Vagina (tissue), 2 donors: Measurements from ENCODE around the gene MMP23B. TPM values are rescaled to one million over a fixed set of nuclear protein-coding genes. Genes with fewer than 3 reads are reported as not detected.

Experiments used
- DNase-seq, 2 donors: peaks; one replicate each; pipeline ENCODE4 v3.0.0-alpha.2; 2017; ENCODE audit errors: extremely low spot score in 2 of 2
- H3K27ac ChIP-seq: fragments of 200-600 bp; sonication (generic); one replicate; pipeline ENCODE4 v1.5.1; 2019
- H3K27me3 ChIP-seq: fragments of 200-600 bp; sonication (generic); one replicate; pipeline ENCODE4 v1.5.1; 2019
- H3K36me3 ChIP-seq, 2 donors: fragments of 200-600 bp; sonication (generic); one replicate each; pipeline ENCODE4 v1.5.1; 2017 to 2019
- H3K4me1 ChIP-seq: fragments of 200-600 bp; sonication (generic); one replicate; pipeline ENCODE4 v1.5.1; 2019
- H3K4me3 ChIP-seq, 2 donors: fragments of 200-600 bp; sonication (generic); 1 replicate in 1 of 2; 2 replicates in 1 of 2; pipeline ENCODE4 v1.5.1; 2016 to 2019
- H3K9me3 ChIP-seq: fragments of 200-600 bp; sonication (generic); one replicate; pipeline ENCODE4 v1.5.1; 2019
- CTCF ChIP-seq, 3 experiments: fragments of 450-650 bp in 2 of 3; fragments of 200-600 bp in 1 of 3; sonication (generic) in 1 of 3; IDR thresholded peaks; one replicate each; pipeline ENCODE4 v1.5.1; 2017 to 2019; ENCODE audit warnings: antibody characterized with exemption in 3 of 3, mild to moderate bottlenecking in 2 of 3, moderate library complexity in 2 of 3
- POLR2A ChIP-seq, 2 donors: fragments of 450-650 bp; IDR thresholded peaks; one replicate each; pipeline ENCODE4 v1.6.1; 2017; ENCODE audit warnings: antibody characterized with exemption in 2 of 2, mild to moderate bottlenecking in 2 of 2, moderate library complexity in 2 of 2
- POLR2AphosphoS5 ChIP-seq, 2 donors: sonication (generic); formaldehyde crosslinking; IDR thresholded peaks; one replicate each; pipeline ENCODE4 v1.9.0; 2017; ENCODE audit warnings: antibody characterized with exemption in 2 of 2, mild to moderate bottlenecking in 2 of 2, low read depth in 1 of 2; ENCODE audit not compliant: insufficient read depth in 1 of 2
- intact Hi-C: fragments of 100-400 bp; cut with DNase I; formaldehyde crosslinking; loops from one replicate; pipeline ENCODE4 v1.15.1; 2023
- total RNA-seq: library from RNA; depleted of rRNA; stranded (reverse); fragments of >200 nt; gene quantifications from one replicate; pipeline ENCODE4 v1.2.3, GENCODE V29; 2016

MMP23B gene
- total RNA-seq, 1 donor from 2014 or later = 42.7 TPM

DNA sequence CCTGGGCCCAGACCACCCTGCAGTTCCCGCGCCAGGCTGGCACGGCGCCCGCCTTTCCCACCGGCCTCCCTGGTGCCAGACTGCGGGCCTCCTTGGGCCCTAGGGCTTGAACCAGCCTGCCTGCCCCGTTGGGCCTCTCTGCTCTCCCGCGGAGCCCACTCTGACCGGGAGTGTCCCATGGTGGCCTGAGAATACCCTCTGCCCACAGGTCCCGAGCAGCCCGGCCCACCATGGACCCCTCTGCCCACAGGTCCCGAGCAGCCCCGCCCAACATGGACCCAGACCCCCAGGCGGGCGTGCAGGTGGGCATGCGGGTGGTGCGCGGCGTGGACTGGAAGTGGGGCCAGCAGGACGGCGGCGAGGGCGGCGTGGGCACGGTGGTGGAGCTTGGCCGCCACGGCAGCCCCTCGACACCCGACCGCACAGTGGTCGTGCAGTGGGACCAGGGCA, 8.8 kb upstream of the MMP23B start:
- Histone ChIP-seq H3K4me1 (peaks cover 11% of the 10 kb centered on the region), H3K36me3 (peaks cover 0 to under 1% of the 10 kb centered on the region in 2 donors), H3K27ac (no peak overlapping the region), H3K9me3 (no peaks in the 10 kb centered on the region), H3K27me3 (no peaks in the 10 kb centered on the region), H3K4me3 (no peak overlapping the region)
- intact Hi-C loops = no loop called here
- no peak for DNase-seq
- TF ChIP-seq POLR2AphosphoS5 (IDR thresholded peaks at IDR 0.05; ENCODE audit: insufficient read depth in 1 of 2, low read depth in 1 of 2) (no peak), POLR2A (IDR thresholded peaks at IDR 0.05) (no peak), CTCF (IDR thresholded peaks at IDR 0.05) (no peak)

DNA sequence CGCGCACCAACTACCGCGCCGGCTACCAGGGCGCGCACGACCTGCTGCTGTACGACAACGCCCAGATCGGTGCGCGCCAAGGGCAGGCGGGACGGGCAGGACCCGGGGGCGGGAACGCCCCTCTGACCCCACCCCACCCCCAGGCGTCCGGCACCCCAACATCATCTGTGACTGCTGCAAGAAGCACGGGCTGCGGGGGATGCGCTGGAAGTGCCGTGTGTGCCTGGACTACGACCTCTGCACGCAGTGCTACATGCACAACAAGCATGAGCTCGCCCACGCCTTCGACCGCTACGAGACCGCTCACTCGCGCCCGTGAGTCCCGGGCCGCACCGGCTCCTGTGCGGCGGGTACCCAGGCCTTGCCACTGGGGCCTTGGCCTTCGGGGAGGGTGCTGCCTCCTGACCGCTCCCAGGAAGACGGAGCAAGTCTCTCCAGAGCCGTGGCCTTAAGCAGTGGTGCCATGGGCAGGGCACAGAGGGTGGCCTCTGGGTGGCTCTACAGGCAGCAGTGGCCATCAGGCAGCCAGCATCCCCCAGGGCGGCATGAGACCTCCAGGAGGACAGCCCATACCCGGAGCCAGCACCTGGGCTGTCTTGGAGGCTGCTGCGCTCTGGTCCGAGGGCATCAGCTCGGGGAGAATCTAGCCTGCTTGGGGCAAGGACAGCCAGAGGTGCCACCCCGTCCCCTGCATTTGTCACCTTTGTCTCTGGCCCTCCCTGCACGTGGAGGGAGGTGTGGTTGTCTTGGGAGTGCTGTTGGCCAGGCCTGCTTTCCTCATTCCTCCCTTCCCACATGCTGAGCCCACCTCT, 8.1 kb upstream of the MMP23B start:
- peaks cover 11% of the 10 kb centered on the region for H3K4me1 ChIP-seq
- H3K27ac ChIP-seq = no peak overlapping the region
- TF ChIP-seq POLR2AphosphoS5 (IDR thresholded peaks at IDR 0.05; ENCODE audit: insufficient read depth in 1 of 2, low read depth in 1 of 2) (no peak), POLR2A (IDR thresholded peaks at IDR 0.05) (no peak), CTCF (IDR thresholded peaks at IDR 0.05) (no peak)
- no peaks in the 10 kb centered on the region for H3K27me3 ChIP-seq
- H3K9me3 ChIP-seq = no peaks in the 10 kb centered on the region
- H3K4me3 ChIP-seq = no peak overlapping the region
- no peak for DNase-seq
- H3K36me3 ChIP-seq = no peaks in the 10 kb centered on the region
- intact Hi-C loops = no loop called here

GRCh38 chr1:1624443-1625403, 7.2 kb upstream of the MMP23B start:
- DNase-seq = no peak
- intact Hi-C loops = no loop called here
- H3K27me3 ChIP-seq = no peaks in the 10 kb centered on the region
- no peak overlapping the region for H3K27ac ChIP-seq
- H3K4me3 ChIP-seq = no peak overlapping the region
- no peaks in the 10 kb centered on the region for H3K36me3 ChIP-seq
- no peaks in the 10 kb centered on the region for H3K9me3 ChIP-seq
- H3K4me1 ChIP-seq = peaks cover 8% of the 10 kb centered on the region
- TF ChIP-seq POLR2A (IDR thresholded peaks at IDR 0.05) (no peak), CTCF (IDR thresholded peaks at IDR 0.05) (no peak), POLR2AphosphoS5 (IDR thresholded peaks at IDR 0.05; ENCODE audit: insufficient read depth in 1 of 2, low read depth in 1 of 2) (no peak)

- intact Hi-C loops = no loop called here
- H3K27ac ChIP-seq = no peak overlapping the region
- TF ChIP-seq POLR2AphosphoS5 (IDR thresholded peaks at IDR 0.05; ENCODE audit: insufficient read depth in 1 of 2, low read depth in 1 of 2) (no peak), CTCF (IDR thresholded peaks at IDR 0.05) (no peak)
- DNase-seq = no peak
- H3K36me3 ChIP-seq = no peaks in the 10 kb centered on the region
- no peak overlapping the region for H3K4me3 ChIP-seq
- H3K9me3 ChIP-seq = no peaks in the 10 kb centered on the region
- H3K4me1 ChIP-seq = peaks cover 11% of the 10 kb centered on the region
- no peaks in the 10 kb centered on the region for H3K27me3 ChIP-seq
Measured at GRCh38 chr1:1625404-1625775, 6.6 kb upstream of the MMP23B start.
